HCT116 (cell line): ENCODE data around the gene DOCK3. TPM values are rescaled to one million over a fixed set of nuclear protein-coding genes. Genes with fewer than 3 reads are reported as not detected.
"Not testable (repeated sequence)": the region's sequence is repeated elsewhere in the genome, so short reads cannot be mapped to it uniquely, and the experiment has no call there.

Source experiments
- ATAC-seq: fragments of 200-7000 bp; cut with Tn5 transposase; 2 replicates; pipeline ENCODE4 v1.9.1; 2020; ENCODE audit warnings: mild to moderate bottlenecking, moderate library complexity
- BruUV-seq: library from RNA; stranded (reverse); fragments of 400-500 nt; replicated peaks from 2 replicates; lab custom pipeline; 2021; lab: Mats Ljungman, UMichigan
- CTCF ChIA-PET: fragments of 300-600 bp; sonication (Branson Sonifier 250); formaldehyde crosslinking; loops from one replicate; lab custom pipeline; 2021; ENCODE audit warnings: antibody characterized with exemption; lab: Charles Lee
- POLR2A ChIA-PET: fragments of 300-600, 350-600 bp; sonication (Branson Sonifier 250); formaldehyde crosslinking; loops from one replicate; lab custom pipeline; 2021; ENCODE audit warnings: antibody characterized with exemption; lab: Charles Lee
- RAD21 ChIA-PET, 2 experiments: fragments of 300-600 bp; sonication (Branson Sonifier 250); formaldehyde crosslinking; loops; one replicate each; lab custom pipeline; 2023; ENCODE audit warnings: low total read pairs in 2 of 2; ENCODE audit not compliant: uncharacterized antibody in 2 of 2, unreplicated experiment in 2 of 2, low non-redundant PET in 1 of 2; lab: Charles Lee
- DNase-seq: peaks from one replicate; pipeline ENCODE4 v3.0.0-alpha.2; 2010; ENCODE audit warnings: low read depth, low spot score
- H2AFZ ChIP-seq: fragments of 200-600 bp; shearing (Covaris generic), sonication (generic); 2 replicates; pipeline ENCODE4 v1.6.1; 2017; ENCODE audit warnings: low read depth, mixed run types, mixed read lengths, antibody characterized with exemption, low read length; ENCODE audit not compliant: poor library complexity, severe bottlenecking
- H3K27ac ChIP-seq: 2 replicates; pipeline ENCODE4 v1.5.1; 2012; ENCODE audit warnings: low read depth, low read length
- H3K27me3 ChIP-seq: fragments of 200-600 bp; sonication (generic); 2 replicates; pipeline ENCODE4 v1.6.1; 2016; ENCODE audit warnings: mixed run types, low read length, mixed read lengths; ENCODE audit not compliant: insufficient read depth
- H3K36me3 ChIP-seq, 2 experiments: fragments of 200-500 bp in 1 of 2; fragments of 200-600 bp in 1 of 2; sonication (Bioruptor generic) in 1 of 2; sonication (generic) in 1 of 2; 2 replicates each; pipeline versions ENCODE4 v1.5.1 to v1.6.1; 2014 to 2016; ENCODE audit warnings: low read length in 2 of 2, inconsistent platforms in 1 of 2, mixed read lengths in 1 of 2, mixed run types in 1 of 2; ENCODE audit not compliant: insufficient read depth in 2 of 2, control insufficient read depth in 1 of 2
- H3K4me1 ChIP-seq, 2 experiments: fragments of 200-600 bp in 1 of 2; sonication (generic) in 1 of 2; 2 replicates each; pipeline versions ENCODE4 v1.5.1 to v1.6.1; 2012 to 2017; ENCODE audit warnings: low read length in 2 of 2, inconsistent platforms in 1 of 2, mild to moderate bottlenecking in 1 of 2, mixed read lengths in 1 of 2, mixed run types in 1 of 2, moderate library complexity in 1 of 2; ENCODE audit not compliant: insufficient read depth in 2 of 2, control insufficient read depth in 1 of 2
- H3K4me2 ChIP-seq: fragments of 200-600 bp; sonication (generic); 2 replicates; pipeline ENCODE4 v1.6.1; 2017; ENCODE audit warnings: mixed run types, low read length, mixed read lengths
- H3K4me3 ChIP-seq, 2 experiments: fragments of 200-600 bp in 1 of 2; sonication (generic) in 1 of 2; replicated peaks in 1 of 2; 2 replicates each; pipeline ENCODE4 v1.5.1; 2011 to 2016; ENCODE audit warnings: low read length in 2 of 2, control low read depth in 1 of 2, low read depth in 1 of 2, mild to moderate bottlenecking in 1 of 2, mixed read lengths in 1 of 2, mixed run types in 1 of 2
- H3K79me2 ChIP-seq: fragments of 200-600 bp; sonication (generic); 2 replicates; pipeline ENCODE4 v1.6.1; 2017; ENCODE audit warnings: mild to moderate bottlenecking, mixed run types, low read length, moderate library complexity, mixed read lengths; ENCODE audit not compliant: insufficient read depth
- H3K9ac ChIP-seq: fragments of 200-600 bp; sonication (generic); 2 replicates; pipeline ENCODE4 v1.6.1; 2016; ENCODE audit warnings: low read length, mixed read lengths
- H3K9me2 ChIP-seq: fragments of 200-600 bp; sonication (generic), shearing (Covaris generic); 2 replicates; pipeline ENCODE4 v1.6.1; 2017; ENCODE audit warnings: mixed run types, mild to moderate bottlenecking, moderate library complexity; ENCODE audit not compliant: insufficient read depth
- H3K9me3 ChIP-seq, 2 experiments: fragments of 200-500 bp in 1 of 2; fragments of 200-600 bp in 1 of 2; sonication (Bioruptor generic) in 1 of 2; sonication (generic) in 1 of 2; 2 replicates each; pipeline ENCODE4 v1.6.1; 2014 to 2017; ENCODE audit warnings: low read length in 2 of 2, mixed read lengths in 2 of 2, inconsistent platforms in 1 of 2, low read depth in 1 of 2, mild to moderate bottlenecking in 1 of 2, mixed run types in 1 of 2, moderate library complexity in 1 of 2; ENCODE audit not compliant: control insufficient read depth in 1 of 2, insufficient read depth in 1 of 2
- H4K20me1 ChIP-seq: fragments of 200-600 bp; sonication (generic), shearing (Covaris generic); 2 replicates; pipeline ENCODE4 v1.6.1; 2017; ENCODE audit warnings: mixed run types, mild to moderate bottlenecking, moderate library complexity; ENCODE audit not compliant: insufficient read depth
- POLR2AphosphoS5 ChIP-seq: IDR thresholded peaks from 2 replicates; pipeline ENCODE4 v1.6.1; 2011; ENCODE audit warnings: mild to moderate bottlenecking, low read depth, low read length, moderate library complexity
- SIN3A ChIP-seq: IDR thresholded peaks from 2 replicates; pipeline ENCODE4 v1.6.1; 2012; ENCODE audit warnings: low read depth
- SRF ChIP-seq: IDR thresholded peaks from 2 replicates; pipeline ENCODE4 v1.6.1; 2012; ENCODE audit warnings: low read depth
- intact Hi-C: fragments of 100-400 bp; cut with micrococcal nuclease; formaldehyde crosslinking; loops from 2 replicates; pipeline ENCODE4 v1.10.0; 2022
- total RNA-seq: library from RNA; stranded (reverse); gene quantifications from one replicate; pipeline ENCODE4 v1.2.1, GENCODE V29; 2021; ENCODE audit not compliant: unreplicated experiment
- TF ChIP-seq, protein P1 (sequence below): IDR thresholded peaks from 2 replicates; pipeline ENCODE4 v1.6.1; 2012
- TF ChIP-seq, protein P2 (sequence below), 3 experiments: fragments of 200-600 bp in 1 of 3; sonication (generic) in 1 of 3; IDR thresholded peaks in 2 of 3; conservative IDR thresholded peaks in 1 of 3; 2 replicates each; pipeline ENCODE4 v1.5.1; 2012 to 2017; ENCODE audit warnings: low read depth in 2 of 3, low read length in 2 of 3, antibody characterized with exemption in 1 of 3, borderline replicate concordance in 1 of 3, control low read depth in 1 of 3, mild to moderate bottlenecking in 1 of 3, mixed read lengths in 1 of 3, mixed run types in 1 of 3, moderate library complexity in 1 of 3; ENCODE audit not compliant: insufficient read depth in 1 of 3
- TF ChIP-seq, protein P3 (sequence below): IDR thresholded peaks from 2 replicates; pipeline ENCODE4 v1.6.1; 2012; ENCODE audit warnings: low read depth
- TF ChIP-seq, protein P4 (sequence below): IDR thresholded peaks from 2 replicates; pipeline ENCODE4 v1.6.1; 2011; ENCODE audit warnings: mild to moderate bottlenecking, low read length, moderate library complexity; ENCODE audit not compliant: insufficient replicate concordance; ENCODE audit errors: extremely low read depth

DOCK3 gene
- total RNA-seq, 1 experiment from 2014 or later = 4.2 TPM

DNA sequence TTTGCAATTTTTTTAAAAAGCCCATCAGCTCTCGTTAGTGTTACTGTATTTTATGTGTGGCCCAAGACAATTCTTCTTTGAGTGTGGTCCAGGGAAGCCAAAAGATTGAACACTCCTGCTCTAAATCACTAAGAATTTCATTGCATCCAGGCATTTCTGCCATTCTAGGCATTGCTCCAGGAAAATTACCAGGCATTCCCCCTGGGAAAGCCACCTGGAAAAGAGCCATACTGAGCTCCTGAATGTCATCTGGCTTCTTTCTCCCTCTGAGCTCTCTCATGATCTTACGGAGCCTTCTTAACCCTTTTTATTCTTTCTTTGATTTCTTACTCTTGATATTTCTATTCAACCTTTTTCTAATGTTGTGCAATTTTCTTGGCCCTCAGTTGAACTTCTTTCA, 202.2 kb downstream of the DOCK3 start:
- Histone ChIP-seq H3K4me1 (no peaks in the 10 kb centered on the region), H3K4me2 (no peak overlapping the region), H2AFZ (no peak overlapping the region), H3K9me3 (no peaks in the 10 kb centered on the region), H3K36me3 (no peaks in the 10 kb centered on the region), H3K9ac (no peak overlapping the region), H3K9me2 (no peaks in the 10 kb centered on the region), H3K79me2 (no peaks in the 10 kb centered on the region), H4K20me1 (no peaks in the 10 kb centered on the region), H3K27me3 (no peaks in the 10 kb centered on the region), H3K4me3 (no peak overlapping the region), H3K27ac (no peak overlapping the region)
- BruUV-seq = no TSS peak
- TF ChIP-seq SRF = no peak
- no peak for TF ChIP-seq POLR2AphosphoS5
- TF ChIP-seq SIN3A = no peak
- TF ChIP-seq, protein P1, sequence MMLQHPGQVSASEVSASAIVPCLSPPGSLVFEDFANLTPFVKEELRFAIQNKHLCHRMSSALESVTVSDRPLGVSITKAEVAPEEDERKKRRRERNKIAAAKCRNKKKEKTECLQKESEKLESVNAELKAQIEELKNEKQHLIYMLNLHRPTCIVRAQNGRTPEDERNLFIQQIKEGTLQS = no peak
- TF ChIP-seq, protein P2, sequence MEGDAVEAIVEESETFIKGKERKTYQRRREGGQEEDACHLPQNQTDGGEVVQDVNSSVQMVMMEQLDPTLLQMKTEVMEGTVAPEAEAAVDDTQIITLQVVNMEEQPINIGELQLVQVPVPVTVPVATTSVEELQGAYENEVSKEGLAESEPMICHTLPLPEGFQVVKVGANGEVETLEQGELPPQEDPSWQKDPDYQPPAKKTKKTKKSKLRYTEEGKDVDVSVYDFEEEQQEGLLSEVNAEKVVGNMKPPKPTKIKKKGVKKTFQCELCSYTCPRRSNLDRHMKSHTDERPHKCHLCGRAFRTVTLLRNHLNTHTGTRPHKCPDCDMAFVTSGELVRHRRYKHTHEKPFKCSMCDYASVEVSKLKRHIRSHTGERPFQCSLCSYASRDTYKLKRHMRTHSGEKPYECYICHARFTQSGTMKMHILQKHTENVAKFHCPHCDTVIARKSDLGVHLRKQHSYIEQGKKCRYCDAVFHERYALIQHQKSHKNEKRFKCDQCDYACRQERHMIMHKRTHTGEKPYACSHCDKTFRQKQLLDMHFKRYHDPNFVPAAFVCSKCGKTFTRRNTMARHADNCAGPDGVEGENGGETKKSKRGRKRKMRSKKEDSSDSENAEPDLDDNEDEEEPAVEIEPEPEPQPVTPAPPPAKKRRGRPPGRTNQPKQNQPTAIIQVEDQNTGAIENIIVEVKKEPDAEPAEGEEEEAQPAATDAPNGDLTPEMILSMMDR (IDR thresholded peaks at IDR 0.05 in 2 of 3, conservative IDR thresholded peaks at IDR 0.05 in 1 of 3; ENCODE audit: borderline replicate concordance in 1 of 3, insufficient read depth in 1 of 3, low read depth in 2 of 3, low read length in 2 of 3) = no peak
- TF ChIP-seq, protein P3, sequence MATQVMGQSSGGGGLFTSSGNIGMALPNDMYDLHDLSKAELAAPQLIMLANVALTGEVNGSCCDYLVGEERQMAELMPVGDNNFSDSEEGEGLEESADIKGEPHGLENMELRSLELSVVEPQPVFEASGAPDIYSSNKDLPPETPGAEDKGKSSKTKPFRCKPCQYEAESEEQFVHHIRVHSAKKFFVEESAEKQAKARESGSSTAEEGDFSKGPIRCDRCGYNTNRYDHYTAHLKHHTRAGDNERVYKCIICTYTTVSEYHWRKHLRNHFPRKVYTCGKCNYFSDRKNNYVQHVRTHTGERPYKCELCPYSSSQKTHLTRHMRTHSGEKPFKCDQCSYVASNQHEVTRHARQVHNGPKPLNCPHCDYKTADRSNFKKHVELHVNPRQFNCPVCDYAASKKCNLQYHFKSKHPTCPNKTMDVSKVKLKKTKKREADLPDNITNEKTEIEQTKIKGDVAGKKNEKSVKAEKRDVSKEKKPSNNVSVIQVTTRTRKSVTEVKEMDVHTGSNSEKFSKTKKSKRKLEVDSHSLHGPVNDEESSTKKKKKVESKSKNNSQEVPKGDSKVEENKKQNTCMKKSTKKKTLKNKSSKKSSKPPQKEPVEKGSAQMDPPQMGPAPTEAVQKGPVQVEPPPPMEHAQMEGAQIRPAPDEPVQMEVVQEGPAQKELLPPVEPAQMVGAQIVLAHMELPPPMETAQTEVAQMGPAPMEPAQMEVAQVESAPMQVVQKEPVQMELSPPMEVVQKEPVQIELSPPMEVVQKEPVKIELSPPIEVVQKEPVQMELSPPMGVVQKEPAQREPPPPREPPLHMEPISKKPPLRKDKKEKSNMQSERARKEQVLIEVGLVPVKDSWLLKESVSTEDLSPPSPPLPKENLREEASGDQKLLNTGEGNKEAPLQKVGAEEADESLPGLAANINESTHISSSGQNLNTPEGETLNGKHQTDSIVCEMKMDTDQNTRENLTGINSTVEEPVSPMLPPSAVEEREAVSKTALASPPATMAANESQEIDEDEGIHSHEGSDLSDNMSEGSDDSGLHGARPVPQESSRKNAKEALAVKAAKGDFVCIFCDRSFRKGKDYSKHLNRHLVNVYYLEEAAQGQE = no peak
- TF ChIP-seq, protein P4, sequence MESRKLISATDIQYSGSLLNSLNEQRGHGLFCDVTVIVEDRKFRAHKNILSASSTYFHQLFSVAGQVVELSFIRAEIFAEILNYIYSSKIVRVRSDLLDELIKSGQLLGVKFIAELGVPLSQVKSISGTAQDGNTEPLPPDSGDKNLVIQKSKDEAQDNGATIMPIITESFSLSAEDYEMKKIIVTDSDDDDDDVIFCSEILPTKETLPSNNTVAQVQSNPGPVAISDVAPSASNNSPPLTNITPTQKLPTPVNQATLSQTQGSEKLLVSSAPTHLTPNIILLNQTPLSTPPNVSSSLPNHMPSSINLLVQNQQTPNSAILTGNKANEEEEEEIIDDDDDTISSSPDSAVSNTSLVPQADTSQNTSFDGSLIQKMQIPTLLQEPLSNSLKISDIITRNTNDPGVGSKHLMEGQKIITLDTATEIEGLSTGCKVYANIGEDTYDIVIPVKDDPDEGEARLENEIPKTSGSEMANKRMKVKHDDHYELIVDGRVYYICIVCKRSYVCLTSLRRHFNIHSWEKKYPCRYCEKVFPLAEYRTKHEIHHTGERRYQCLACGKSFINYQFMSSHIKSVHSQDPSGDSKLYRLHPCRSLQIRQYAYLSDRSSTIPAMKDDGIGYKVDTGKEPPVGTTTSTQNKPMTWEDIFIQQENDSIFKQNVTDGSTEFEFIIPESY = no peak
- intact Hi-C loops = no loop called here
- ChIA-PET POLR2A (no interaction called here), CTCF (no interaction called here), RAD21 (no interaction called here)
- no peak for DNase-seq
- no peak for ATAC-seq

DNA sequence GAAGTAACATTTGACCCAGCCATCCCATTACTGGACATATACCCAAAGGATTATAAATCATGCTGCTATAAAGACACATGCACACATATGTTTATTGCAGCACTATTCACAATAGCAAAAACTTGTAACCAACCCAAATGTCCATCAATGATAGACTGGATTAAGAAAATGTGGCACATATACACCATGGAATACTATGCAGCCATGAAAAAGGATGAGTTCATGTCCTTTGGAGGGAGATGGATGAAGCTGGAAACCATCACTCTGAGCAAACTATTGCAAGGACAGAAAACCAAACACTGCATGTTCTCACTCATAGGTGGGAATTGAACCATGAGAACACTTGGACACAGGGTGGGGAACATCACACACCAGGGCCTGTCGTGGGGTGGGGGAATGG, 208.0 kb downstream of the DOCK3 start:
- H3K4me3 ChIP-seq, H4K20me1 ChIP-seq, H3K36me3 ChIP-seq, intact Hi-C loops, RAD21 ChIA-PET, H3K4me2 ChIP-seq, POLR2A ChIA-PET, CTCF ChIA-PET, ATAC-seq, H3K4me1 ChIP-seq, H3K79me2 ChIP-seq, BruUV-seq, H3K9me2 ChIP-seq, H3K27ac ChIP-seq, H3K27me3 ChIP-seq, DNase-seq, H3K9me3 ChIP-seq, H3K9ac ChIP-seq, H2AFZ ChIP-seq: not testable (repeated sequence)
